NCI-H524 treated with DMSO at 0.1 percent for 48 hours (cell line): ENCODE measurements around the gene BHLHE23.
"Not testable (repeated sequence)": the region's sequence is repeated elsewhere in the genome, so short reads cannot be mapped to it uniquely, and the experiment has no call there.

Source experiments
- DNase-seq: peaks from one replicate; lab custom pipeline; 2025; lab: John Stamatoyannopoulos, UW

The BHLHE23 gene

GRCh38 chr20:63043348-63044203, 36.8 kb upstream of the BHLHE23 start:
- DNase-seq = no peak

- no peak for DNase-seq
These were observed 35.8 kb upstream of the BHLHE23 start for GRCh38 chr20:63042448-63043071.

- no peak for DNase-seq
These were observed 35.0 kb upstream of the BHLHE23 start for GRCh38 chr20:63041776-63042175.

GRCh38 chr20:63037669-63038268, 31.0 kb upstream of the BHLHE23 start:
- no peak for DNase-seq

- no peak for DNase-seq
These were observed 29.5 kb upstream of the BHLHE23 start for GRCh38 chr20:63036291-63036690.

GRCh38 chr20:63035603-63036185, 28.9 kb upstream of the BHLHE23 start:
- DNase-seq = no peak

- DNase-seq = not testable (repeated sequence)
These were observed 28.2 kb upstream of the BHLHE23 start for GRCh38 chr20:63034710-63035602.

- no peak for DNase-seq
These were observed 27.3 kb upstream of the BHLHE23 start for GRCh38 chr20:63033794-63034709.

- DNase-seq = no peak
These were observed 26.4 kb upstream of the BHLHE23 start for GRCh38 chr20:63032861-63033793.

- no peak for DNase-seq
These were observed 25.4 kb upstream of the BHLHE23 start for GRCh38 chr20:63032026-63032800.

- DNase-seq = no peak
These were observed 24.7 kb upstream of the BHLHE23 start for GRCh38 chr20:63031251-63032014.

- DNase-seq = no peak
These were observed 22.8 kb upstream of the BHLHE23 start for GRCh38 chr20:63029358-63030121.

GRCh38 chr20:63028461-63028921, 21.7 kb upstream of the BHLHE23 start:
- no peak for DNase-seq

GRCh38 chr20:63027922-63028389, 21.2 kb upstream of the BHLHE23 start:
- no peak for DNase-seq

- no peak for DNase-seq
These were observed 20.6 kb upstream of the BHLHE23 start for GRCh38 chr20:63027221-63027921.

- DNase-seq = no peak
These were observed 19.9 kb upstream of the BHLHE23 start for GRCh38 chr20:63026582-63027165.
